Activated CD4-positive, alpha-beta memory T cell treated with anti-CD3 and anti-CD28 coated beads, Interleukin-2, amount 10 ng/mL, durations not matched to agents 7 days and 5 days (primary cell): Measurements from ENCODE around the gene TMEM174. TPM values are rescaled to one million over a fixed set of nuclear protein-coding genes. Genes with fewer than 3 reads are reported as not detected.

Experiments used
- CTCF ChIA-PET: fragments of 350-600 bp; sonication (Branson Sonifier 250); formaldehyde crosslinking; loops from one replicate; lab custom pipeline; 2021; ENCODE audit warnings: antibody characterized with exemption, inconsistent platforms; lab: Charles Lee
- POLR2A ChIA-PET: fragments of 350-600 bp; sonication (Branson Sonifier 250); formaldehyde crosslinking; loops from one replicate; lab custom pipeline; 2021; ENCODE audit warnings: antibody characterized with exemption; lab: Charles Lee
- DNase-seq: peaks from one replicate; pipeline ENCODE4 v3.0.0-alpha.2; 2020
- H3K27ac Mint-ChIP-seq: one replicate; pipeline ENCODE4 v1.8.0; 2021; ENCODE audit warnings: mild to moderate bottlenecking, mixed read lengths
- H3K27me3 Mint-ChIP-seq: one replicate; pipeline ENCODE4 v1.8.0; 2021; ENCODE audit warnings: mixed read lengths
- H3K36me3 Mint-ChIP-seq: one replicate; pipeline ENCODE4 v1.8.0; 2021; ENCODE audit warnings: low read depth, mixed read lengths
- H3K4me1 Mint-ChIP-seq: one replicate; pipeline ENCODE4 v1.8.0; 2021; ENCODE audit warnings: mixed read lengths
- H3K4me3 Mint-ChIP-seq: one replicate; pipeline ENCODE4 v1.8.0; 2021; ENCODE audit warnings: mild to moderate bottlenecking, mixed read lengths
- H3K9me3 Mint-ChIP-seq: one replicate; pipeline ENCODE4 v1.8.0; 2021; ENCODE audit warnings: mixed read lengths
- total RNA-seq, 2 experiments: library from RNA; stranded (reverse); gene quantifications; one replicate each; pipeline ENCODE4 v1.2.3, GENCODE V29; 2021

Gene TMEM174
- total RNA-seq, 2 experiments from 2014 or later, result not detected

- H3K27ac Mint-ChIP-seq, result no peak overlapping the region
- no peak for DNase-seq
- ChIA-PET POLR2A (no interaction called here), CTCF (interaction anchor here (0.9 kb wide), 1 partner anchor 547 kb away, joined by 3 read pairs; no protein-coding TSS in a partner anchor)
- no peak overlapping the region for H3K4me3 Mint-ChIP-seq
- H3K9me3 Mint-ChIP-seq, result no peaks in the 10 kb centered on the region
- peaks cover 25% of the 10 kb centered on the region for H3K4me1 Mint-ChIP-seq
- no peaks in the 10 kb centered on the region for H3K36me3 Mint-ChIP-seq
- peaks cover 84% of the 10 kb centered on the region for H3K27me3 Mint-ChIP-seq
These were observed 15.3 kb upstream of the TMEM174 start for GRCh38 chr5:73157414-73158303.

- ChIA-PET POLR2A (no interaction called here), CTCF (interaction anchor here (0.9 kb wide), 1 partner anchor 548 kb away, joined by 3 read pairs; no protein-coding TSS in a partner anchor)
- H3K4me1 Mint-ChIP-seq, result peaks cover 25% of the 10 kb centered on the region
- H3K27me3 Mint-ChIP-seq, result peaks cover 83% of the 10 kb centered on the region
- no peak for DNase-seq
- H3K27ac Mint-ChIP-seq, result no peak overlapping the region
- H3K36me3 Mint-ChIP-seq, result no peaks in the 10 kb centered on the region
- H3K9me3 Mint-ChIP-seq, result no peaks in the 10 kb centered on the region
- no peak overlapping the region for H3K4me3 Mint-ChIP-seq
These were observed 14.7 kb upstream of the TMEM174 start for GRCh38 chr5:73158313-73158712.

GRCh38 chr5:73160239-73160671 lies 12.7 kb upstream of the TMEM174 start:
- peak; percentile 68 for DNase-seq
- H3K4me3 Mint-ChIP-seq, result no peak overlapping the region
- POLR2A ChIA-PET, result interaction anchor here (0.9 kb wide), 1 partner anchor 311 kb away, joined by 3 read pairs; no protein-coding TSS in a partner anchor
- peaks cover 25% of the 10 kb centered on the region for H3K4me1 Mint-ChIP-seq
- H3K27me3 Mint-ChIP-seq, result peaks cover 77% of the 10 kb centered on the region
- no peaks in the 10 kb centered on the region for H3K36me3 Mint-ChIP-seq
- no peaks in the 10 kb centered on the region for H3K9me3 Mint-ChIP-seq
- CTCF ChIA-PET, result interaction anchor here (1.1 kb wide), 1 partner anchor 11 kb away, joined by 5 read pairs; no protein-coding TSS in a partner anchor
- peak overlapping the region; percentile 3 for H3K27ac Mint-ChIP-seq

- peak; percentile 22 for DNase-seq
- Mint-ChIP-seq H3K4me3 (no peak overlapping the region), H3K36me3 (no peaks in the 10 kb centered on the region), H3K27me3 (peaks cover 76% of the 10 kb centered on the region), H3K27ac (no peak overlapping the region), H3K9me3 (no peaks in the 10 kb centered on the region), H3K4me1 (no peaks in the 10 kb centered on the region)
- CTCF ChIA-PET, result interaction anchor here (0.8 to 1.5 kb wide), 8 partner anchors 10 to 395 kb away, joined by 3 to 6 read pairs (median 3); partner anchors contain the start of gene UTP15
- POLR2A ChIA-PET, result interaction anchor here (0.5 to 0.8 kb wide), 2 partner anchors 42 to 203 kb away, joined by 3 read pairs; no protein-coding TSS in a partner anchor
These were observed 2.5 kb upstream of the TMEM174 start for GRCh38 chr5:73170522-73170921.

- Mint-ChIP-seq H3K27ac (no peak overlapping the region), H3K9me3 (no peaks in the 10 kb centered on the region), H3K4me3 (no peak overlapping the region), H3K36me3 (no peaks in the 10 kb centered on the region), H3K4me1 (no peaks in the 10 kb centered on the region), H3K27me3 (peaks cover 74% of the 10 kb centered on the region)
- ChIA-PET POLR2A (no interaction called here), CTCF (interaction anchor here (0.8 to 1.6 kb wide), 7 partner anchors 11 to 394 kb away, joined by 3 to 6 read pairs (median 3); partner anchors contain the start of gene UTP15)
- no peak for DNase-seq
These were observed 1.5 kb upstream of the TMEM174 start for GRCh38 chr5:73171495-73171894.

- ChIA-PET POLR2A (no interaction called here), CTCF (no interaction called here)
- Mint-ChIP-seq H3K27ac (no peak overlapping the region), H3K4me1 (no peaks in the 10 kb centered on the region), H3K36me3 (no peaks in the 10 kb centered on the region), H3K4me3 (no peak overlapping the region), H3K27me3 (peaks cover 73% of the 10 kb centered on the region), H3K9me3 (no peaks in the 10 kb centered on the region)
- DNase-seq, result no peak
These were observed 1.3 kb downstream of the TMEM174 start for GRCh38 chr5:73174100-73174815.

GRCh38 chr5:73176250-73176649 lies 3.3 kb downstream of the TMEM174 start:
- Mint-ChIP-seq H3K36me3 (no peaks in the 10 kb centered on the region), H3K27ac (no peak overlapping the region), H3K27me3 (peaks cover 76% of the 10 kb centered on the region), H3K4me1 (no peaks in the 10 kb centered on the region), H3K4me3 (no peak overlapping the region), H3K9me3 (no peaks in the 10 kb centered on the region)
- POLR2A ChIA-PET, result no interaction called here
- DNase-seq, result no peak
- CTCF ChIA-PET, result no interaction called here

- CTCF ChIA-PET, result no interaction called here
- Mint-ChIP-seq H3K4me3 (no peak overlapping the region), H3K4me1 (no peaks in the 10 kb centered on the region), H3K36me3 (no peaks in the 10 kb centered on the region), H3K27ac (no peak overlapping the region), H3K9me3 (no peaks in the 10 kb centered on the region), H3K27me3 (peaks cover 68% of the 10 kb centered on the region)
- POLR2A ChIA-PET, result interaction anchor here (0.7 kb wide), 1 partner anchor 25 kb away, joined by 3 read pairs; no protein-coding TSS in a partner anchor
- no peak for DNase-seq
These were observed 5.3 kb downstream of the TMEM174 start for GRCh38 chr5:73178265-73178664.

- no peak for DNase-seq
- Mint-ChIP-seq H3K27me3 (peaks cover 70% of the 10 kb centered on the region), H3K27ac (no peak overlapping the region), H3K4me1 (no peaks in the 10 kb centered on the region), H3K9me3 (no peaks in the 10 kb centered on the region), H3K4me3 (no peak overlapping the region), H3K36me3 (peaks cover 3% of the 10 kb centered on the region)
- ChIA-PET CTCF (no interaction called here), POLR2A (no interaction called here)
These were observed 6.7 kb downstream of the TMEM174 start for GRCh38 chr5:73179730-73180129.

GRCh38 chr5:73180566-73180965 lies 7.6 kb downstream of the TMEM174 start:
- no peaks in the 10 kb centered on the region for H3K9me3 Mint-ChIP-seq
- H3K36me3 Mint-ChIP-seq, result peaks cover 3% of the 10 kb centered on the region
- ChIA-PET CTCF (no interaction called here), POLR2A (no interaction called here)
- peaks cover 66% of the 10 kb centered on the region for H3K27me3 Mint-ChIP-seq
- no peak overlapping the region for H3K4me3 Mint-ChIP-seq
- no peak for DNase-seq
- no peaks in the 10 kb centered on the region for H3K4me1 Mint-ChIP-seq
- no peak overlapping the region for H3K27ac Mint-ChIP-seq

- H3K27ac Mint-ChIP-seq, result no peak overlapping the region
- peaks cover 3% of the 10 kb centered on the region for H3K36me3 Mint-ChIP-seq
- ChIA-PET POLR2A (no interaction called here), CTCF (no interaction called here)
- peaks cover 55% of the 10 kb centered on the region for H3K27me3 Mint-ChIP-seq
- no peak for DNase-seq
- no peaks in the 10 kb centered on the region for H3K4me1 Mint-ChIP-seq
- no peaks in the 10 kb centered on the region for H3K9me3 Mint-ChIP-seq
- no peak overlapping the region for H3K4me3 Mint-ChIP-seq
These were observed 9.3 kb downstream of the TMEM174 start for GRCh38 chr5:73182307-73182706.

- no peak for DNase-seq
- ChIA-PET POLR2A (no interaction called here), CTCF (no interaction called here)
- Mint-ChIP-seq H3K36me3 (peaks cover 3% of the 10 kb centered on the region), H3K4me1 (no peaks in the 10 kb centered on the region), H3K4me3 (no peak overlapping the region), H3K9me3 (no peaks in the 10 kb centered on the region), H3K27me3 (peaks cover 56% of the 10 kb centered on the region), H3K27ac (no peak overlapping the region)
These were observed 10.0 kb downstream of the TMEM174 start for GRCh38 chr5:73183000-73183399.

GRCh38 chr5:73183481-73183891 lies 10.5 kb downstream of the TMEM174 start:
- H3K36me3 Mint-ChIP-seq, result peaks cover 3% of the 10 kb centered on the region
- H3K4me1 Mint-ChIP-seq, result no peaks in the 10 kb centered on the region
- H3K9me3 Mint-ChIP-seq, result no peaks in the 10 kb centered on the region
- no peak for DNase-seq
- CTCF ChIA-PET, result no interaction called here
- peaks cover 52% of the 10 kb centered on the region for H3K27me3 Mint-ChIP-seq
- no peak overlapping the region for H3K4me3 Mint-ChIP-seq
- no peak overlapping the region for H3K27ac Mint-ChIP-seq
- POLR2A ChIA-PET, result no interaction called here
